Stimulated activated CD4-positive, alpha-beta T cell treated with anti-CD3 and anti-CD28 coated beads, Interleukin-15, amount 100 ng/mL, for 48 hours (primary cell): ENCODE data around the gene OSM.

Experiments used
- DNase-seq, 2 donors: peaks; one replicate each; pipeline ENCODE4 v3.0.0-alpha.2; 2020; ENCODE audit warnings: low read depth in 2 of 2

OSM gene

GRCh38 chr22:30266445-30267381 lies at the start of gene OSM:
TSS of gene OSM (minus strand) at chr22:30266851. CDS start at chr22:30266799, 52 bp downstream.
- peak in 1 of 2 donors; percentile 67 for DNase-seq

GRCh38 chr22:30315962-30316576 lies 49.4 kb upstream of the OSM start:
- DNase-seq = no peak

- DNase-seq = no peak
Observed at GRCh38 chr22:30314915-30315314, 48.3 kb upstream of the OSM start.

GRCh38 chr22:30313527-30314363 lies 47.1 kb upstream of the OSM start:
- no peak for DNase-seq

GRCh38 chr22:30312053-30312452 lies 45.4 kb upstream of the OSM start:
- DNase-seq = no peak

- DNase-seq = no peak
Observed at GRCh38 chr22:30310881-30311771, 44.5 kb upstream of the OSM start.

- no peak for DNase-seq
Observed at GRCh38 chr22:30309951-30310741, 43.5 kb upstream of the OSM start.

- no peak for DNase-seq
Observed at GRCh38 chr22:30308518-30309230, 42.0 kb upstream of the OSM start.

GRCh38 chr22:30308093-30308492 lies 41.4 kb upstream of the OSM start:
- no peak for DNase-seq

- DNase-seq = no peak
Observed at GRCh38 chr22:30307041-30307574, 40.5 kb upstream of the OSM start.

GRCh38 chr22:30306627-30307011 lies 40.0 kb upstream of the OSM start:
- no peak for DNase-seq

GRCh38 chr22:30305906-30306626 lies 39.4 kb upstream of the OSM start:
- DNase-seq = no peak

GRCh38 chr22:30305519-30305905 lies 38.9 kb upstream of the OSM start:
- no peak for DNase-seq

- no peak for DNase-seq
Observed at GRCh38 chr22:30304495-30305244, 38.0 kb upstream of the OSM start.

GRCh38 chr22:30302810-30303138 lies 36.1 kb upstream of the OSM start:
- no peak for DNase-seq

- DNase-seq = no peak
Observed at GRCh38 chr22:30301995-30302809, 35.6 kb upstream of the OSM start.

GRCh38 chr22:30299322-30299721 lies 32.7 kb upstream of the OSM start:
- no peak for DNase-seq
